Measurements from ENCODE around the gene FABP6. TPM values are rescaled to one million over a fixed set of nuclear protein-coding genes. Genes with fewer than 3 reads are reported as not detected.

FABP6 gene
- total and polyA plus RNA-seq, 9 of the 15 experiments (the other 6 are each of a cell fraction or from before 2014, with no cell fraction given) = 0.11 to 0.33 (median 0.21) TPM; not detected in 4

DNA sequence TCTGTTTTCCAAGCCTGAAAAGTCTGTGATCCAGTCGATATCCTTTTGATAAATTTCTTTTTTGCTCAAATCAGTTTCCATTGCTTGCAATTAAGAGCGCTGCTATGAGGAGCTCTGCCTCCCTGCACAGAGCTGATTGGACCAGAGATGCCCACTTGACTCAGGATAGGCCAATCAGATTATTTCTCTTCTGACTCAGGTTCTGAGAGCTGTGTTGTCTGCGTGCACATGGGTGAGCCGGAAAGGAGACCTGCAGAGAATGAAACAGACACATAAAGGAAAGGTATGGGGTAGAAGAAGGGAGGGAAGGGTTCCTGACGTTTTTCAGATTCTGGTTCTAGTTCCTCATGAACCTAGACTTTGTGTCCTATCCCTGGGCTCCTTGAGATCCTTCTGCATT lies 15.8 kb upstream of the FABP6 start:
- no peaks in the 10 kb centered on the region for H3K79me2 ChIP-seq (ENCODE audit: control insufficient read depth, insufficient read depth, low read length)
- H3K36me3 ChIP-seq (ENCODE audit: control insufficient read depth, insufficient read depth, low read length) = no peaks in the 10 kb centered on the region
- H3K9me1 ChIP-seq (ENCODE audit: control insufficient read depth, insufficient read depth, low read length) = no peaks in the 10 kb centered on the region
- FAIRE-seq (no peak), DNase-seq (ENCODE audit: extremely low read depth in 1 of 4, low spot score in 3 of 4) (peak; percentile 18 to 68 (median 62)), ATAC-seq (peak; percentile 86)
- POLR2A ChIA-PET = interaction anchor here (0.6 kb wide), 2 partner anchors 47 to 48 kb away, joined by 3 to 4 read pairs; no protein-coding TSS in a partner anchor
- CTCF ChIA-PET (ENCODE audit: low intra/inter-chr PET ratio) = no interaction called here
- in situ Hi-C loops (cut with MboI) (no loop called here), intact Hi-C loops (cut with micrococcal nuclease) (no loop called here)
- H2AFZ ChIP-seq (ENCODE audit: low read depth, low read length) = 0 out of 2 replicates have a peak overlapping the region, but pooled peaks have one; percentile 38
- H3K27me3 ChIP-seq (ENCODE audit: control insufficient read depth in 2 of 2, insufficient read depth in 2 of 2, low read length in 2 of 2) = peaks cover 14 to 48% of the 10 kb centered on the region in 2 experiments
- WGBS (ENCODE audit: insufficient coverage, low coverage, missing lambda C conversion rate) = 3% methylated on average over 5 of the region's 5 CpGs
- no peak overlapping the region for H3K4me3 ChIP-seq
- no peak overlapping the region for H3K27ac ChIP-seq (ENCODE audit: extremely low read depth, low read depth, low read length)
- H3K4me2 ChIP-seq (ENCODE audit: insufficient read depth, low read length) = no peak overlapping the region
- no peaks in the 10 kb centered on the region for H3K9me3 ChIP-seq (replicated peaks; ENCODE audit: control insufficient read depth, insufficient read depth, low read depth, low read length)
- no peak overlapping the region for H3K9ac ChIP-seq (ENCODE audit: insufficient read depth in 1 of 2, low read depth in 2 of 2, low read length in 2 of 2)
- BruUV-seq (replicated peaks) = no TSS peak
- H4K20me1 ChIP-seq (replicated peaks; ENCODE audit: control insufficient read depth, insufficient read depth, low read length) = no peaks in the 10 kb centered on the region
- H3K4me1 ChIP-seq (replicated peaks in 1 of 2; ENCODE audit: control insufficient read depth in 2 of 2, insufficient read depth in 2 of 2, low read length in 2 of 2) = no peaks in the 10 kb centered on the region; a peak in 1 of 5 replicates
- TF ChIP-seq, protein P1, sequence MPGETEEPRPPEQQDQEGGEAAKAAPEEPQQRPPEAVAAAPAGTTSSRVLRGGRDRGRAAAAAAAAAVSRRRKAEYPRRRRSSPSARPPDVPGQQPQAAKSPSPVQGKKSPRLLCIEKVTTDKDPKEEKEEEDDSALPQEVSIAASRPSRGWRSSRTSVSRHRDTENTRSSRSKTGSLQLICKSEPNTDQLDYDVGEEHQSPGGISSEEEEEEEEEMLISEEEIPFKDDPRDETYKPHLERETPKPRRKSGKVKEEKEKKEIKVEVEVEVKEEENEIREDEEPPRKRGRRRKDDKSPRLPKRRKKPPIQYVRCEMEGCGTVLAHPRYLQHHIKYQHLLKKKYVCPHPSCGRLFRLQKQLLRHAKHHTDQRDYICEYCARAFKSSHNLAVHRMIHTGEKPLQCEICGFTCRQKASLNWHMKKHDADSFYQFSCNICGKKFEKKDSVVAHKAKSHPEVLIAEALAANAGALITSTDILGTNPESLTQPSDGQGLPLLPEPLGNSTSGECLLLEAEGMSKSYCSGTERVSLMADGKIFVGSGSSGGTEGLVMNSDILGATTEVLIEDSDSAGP (CRISPR knock-in tag; IDR thresholded peaks at IDR 0.05) = no peak
- TF ChIP-seq RHOXF2B (CRISPR knock-in tag; conservative IDR thresholded peaks at IDR 0.05) (no peak), FIP1L1 (IDR thresholded peaks at IDR 0.05; ENCODE audit: low read depth, low read length, poor library complexity, severe bottlenecking) (no peak), HOXB6 (CRISPR knock-in tag; IDR thresholded peaks at IDR 0.05; ENCODE audit: borderline replicate concordance) (no peak), MYC (IDR thresholded peaks at IDR 0.05; ENCODE audit: low read depth, low read length) (no peak), MYC (CRISPR knock-in tag; IDR thresholded peaks at IDR 0.05; ENCODE audit: borderline replicate concordance, low read depth) (no peak), KDM5B (IDR thresholded peaks at IDR 0.05; ENCODE audit: insufficient replicate concordance, low read depth, low read length) (no peak), KAT8 (IDR thresholded peaks at IDR 0.05; ENCODE audit: low read depth) (no peak), ELF4 (CRISPR knock-in tag; IDR thresholded peaks at IDR 0.05) (no peak), ZNF232 (CRISPR knock-in tag; IDR thresholded peaks at IDR 0.05) (no peak)
- TF ChIP-seq, protein P2, sequence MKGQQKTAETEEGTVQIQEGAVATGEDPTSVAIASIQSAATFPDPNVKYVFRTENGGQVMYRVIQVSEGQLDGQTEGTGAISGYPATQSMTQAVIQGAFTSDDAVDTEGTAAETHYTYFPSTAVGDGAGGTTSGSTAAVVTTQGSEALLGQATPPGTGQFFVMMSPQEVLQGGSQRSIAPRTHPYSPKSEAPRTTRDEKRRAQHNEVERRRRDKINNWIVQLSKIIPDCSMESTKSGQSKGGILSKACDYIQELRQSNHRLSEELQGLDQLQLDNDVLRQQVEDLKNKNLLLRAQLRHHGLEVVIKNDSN (CRISPR knock-in tag; IDR thresholded peaks at IDR 0.05) = peak; percentile 69
- TF ChIP-seq, protein P3, sequence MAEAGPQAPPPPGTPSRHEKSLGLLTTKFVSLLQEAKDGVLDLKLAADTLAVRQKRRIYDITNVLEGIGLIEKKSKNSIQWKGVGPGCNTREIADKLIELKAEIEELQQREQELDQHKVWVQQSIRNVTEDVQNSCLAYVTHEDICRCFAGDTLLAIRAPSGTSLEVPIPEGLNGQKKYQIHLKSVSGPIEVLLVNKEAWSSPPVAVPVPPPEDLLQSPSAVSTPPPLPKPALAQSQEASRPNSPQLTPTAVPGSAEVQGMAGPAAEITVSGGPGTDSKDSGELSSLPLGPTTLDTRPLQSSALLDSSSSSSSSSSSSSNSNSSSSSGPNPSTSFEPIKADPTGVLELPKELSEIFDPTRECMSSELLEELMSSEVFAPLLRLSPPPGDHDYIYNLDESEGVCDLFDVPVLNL (CRISPR knock-in tag; IDR thresholded peaks at IDR 0.05; ENCODE audit: low read depth) = no peak
- TF ChIP-seq, protein P4, sequence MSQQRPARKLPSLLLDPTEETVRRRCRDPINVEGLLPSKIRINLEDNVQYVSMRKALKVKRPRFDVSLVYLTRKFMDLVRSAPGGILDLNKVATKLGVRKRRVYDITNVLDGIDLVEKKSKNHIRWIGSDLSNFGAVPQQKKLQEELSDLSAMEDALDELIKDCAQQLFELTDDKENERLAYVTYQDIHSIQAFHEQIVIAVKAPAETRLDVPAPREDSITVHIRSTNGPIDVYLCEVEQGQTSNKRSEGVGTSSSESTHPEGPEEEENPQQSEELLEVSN (IDR thresholded peaks at IDR 0.05; ENCODE audit: borderline replicate concordance in 1 of 2, extremely low read depth in 1 of 2, insufficient read depth in 1 of 2, insufficient read length in 1 of 2, low read depth in 1 of 2, low read length in 1 of 2, poor library complexity in 1 of 2, severe bottlenecking in 1 of 2) = peak in 1 of 2 experiments; percentile 10
- TF ChIP-seq, protein P5, sequence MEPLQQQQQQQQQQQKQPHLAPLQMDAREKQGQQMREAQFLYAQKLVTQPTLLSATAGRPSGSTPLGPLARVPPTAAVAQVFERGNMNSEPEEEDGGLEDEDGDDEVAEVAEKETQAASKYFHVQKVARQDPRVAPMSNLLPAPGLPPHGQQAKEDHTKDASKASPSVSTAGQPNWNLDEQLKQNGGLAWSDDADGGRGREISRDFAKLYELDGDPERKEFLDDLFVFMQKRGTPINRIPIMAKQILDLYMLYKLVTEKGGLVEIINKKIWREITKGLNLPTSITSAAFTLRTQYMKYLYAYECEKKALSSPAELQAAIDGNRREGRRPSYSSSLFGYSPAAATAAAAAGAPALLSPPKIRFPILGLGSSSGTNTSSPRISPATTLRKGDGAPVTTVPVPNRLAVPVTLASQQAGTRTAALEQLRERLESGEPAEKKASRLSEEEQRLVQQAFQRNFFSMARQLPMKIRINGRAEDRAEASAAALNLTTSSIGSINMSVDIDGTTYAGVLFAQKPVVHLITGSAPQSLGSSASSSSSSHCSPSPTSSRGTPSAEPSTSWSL (CRISPR knock-in tag; IDR thresholded peaks at IDR 0.05; ENCODE audit: borderline replicate concordance) = no peak
- TF ChIP-seq, protein P6, sequence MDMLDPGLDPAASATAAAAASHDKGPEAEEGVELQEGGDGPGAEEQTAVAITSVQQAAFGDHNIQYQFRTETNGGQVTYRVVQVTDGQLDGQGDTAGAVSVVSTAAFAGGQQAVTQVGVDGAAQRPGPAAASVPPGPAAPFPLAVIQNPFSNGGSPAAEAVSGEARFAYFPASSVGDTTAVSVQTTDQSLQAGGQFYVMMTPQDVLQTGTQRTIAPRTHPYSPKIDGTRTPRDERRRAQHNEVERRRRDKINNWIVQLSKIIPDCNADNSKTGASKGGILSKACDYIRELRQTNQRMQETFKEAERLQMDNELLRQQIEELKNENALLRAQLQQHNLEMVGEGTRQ (CRISPR knock-in tag; IDR thresholded peaks at IDR 0.05) = peak; percentile 63

Measured in K562 (cell line).